GM12891 (cell line): ENCODE data around the gene PPP3R1.

Experiments used
- DNase-seq: peaks from one replicate; pipeline ENCODE4 v3.0.0; 2011; ENCODE audit warnings: low spot score; ENCODE audit not compliant: insufficient read length
- FAIRE-seq: peaks from 2 replicates; lab custom pipeline; 2011; peaks lifted over from hg19 to GRCh38; lab: Jason Lieb, UNC
- PAX5 ChIP-seq: IDR thresholded peaks from 2 replicates; pipeline ENCODE4 v1.6.1; 2011; ENCODE audit warnings: low read length, moderate library complexity, mild to moderate bottlenecking; ENCODE audit not compliant: insufficient read depth, severe bottlenecking
- POLR2A ChIP-seq: IDR thresholded peaks from 2 replicates; pipeline ENCODE4 v1.6.1; 2011; ENCODE audit warnings: low read depth, low read length, control low read depth
- POLR2AphosphoS5 ChIP-seq: IDR thresholded peaks from 2 replicates; pipeline ENCODE4 v1.6.1; 2011; ENCODE audit warnings: low read depth, low read length, control low read depth
- POU2F2 ChIP-seq: IDR thresholded peaks from 2 replicates; pipeline ENCODE4 v1.6.1; 2011; ENCODE audit warnings: low read depth, mild to moderate bottlenecking, control low read depth, low read length, moderate library complexity
- SPI1 ChIP-seq: IDR thresholded peaks from 2 replicates; pipeline ENCODE4 v1.6.1; 2011; ENCODE audit warnings: low read depth, low read length, control low read depth
- TAF1 ChIP-seq: IDR thresholded peaks from 2 replicates; pipeline ENCODE4 v1.6.1; 2011; ENCODE audit warnings: low read depth, low read length, control low read depth

The PPP3R1 gene

DNA sequence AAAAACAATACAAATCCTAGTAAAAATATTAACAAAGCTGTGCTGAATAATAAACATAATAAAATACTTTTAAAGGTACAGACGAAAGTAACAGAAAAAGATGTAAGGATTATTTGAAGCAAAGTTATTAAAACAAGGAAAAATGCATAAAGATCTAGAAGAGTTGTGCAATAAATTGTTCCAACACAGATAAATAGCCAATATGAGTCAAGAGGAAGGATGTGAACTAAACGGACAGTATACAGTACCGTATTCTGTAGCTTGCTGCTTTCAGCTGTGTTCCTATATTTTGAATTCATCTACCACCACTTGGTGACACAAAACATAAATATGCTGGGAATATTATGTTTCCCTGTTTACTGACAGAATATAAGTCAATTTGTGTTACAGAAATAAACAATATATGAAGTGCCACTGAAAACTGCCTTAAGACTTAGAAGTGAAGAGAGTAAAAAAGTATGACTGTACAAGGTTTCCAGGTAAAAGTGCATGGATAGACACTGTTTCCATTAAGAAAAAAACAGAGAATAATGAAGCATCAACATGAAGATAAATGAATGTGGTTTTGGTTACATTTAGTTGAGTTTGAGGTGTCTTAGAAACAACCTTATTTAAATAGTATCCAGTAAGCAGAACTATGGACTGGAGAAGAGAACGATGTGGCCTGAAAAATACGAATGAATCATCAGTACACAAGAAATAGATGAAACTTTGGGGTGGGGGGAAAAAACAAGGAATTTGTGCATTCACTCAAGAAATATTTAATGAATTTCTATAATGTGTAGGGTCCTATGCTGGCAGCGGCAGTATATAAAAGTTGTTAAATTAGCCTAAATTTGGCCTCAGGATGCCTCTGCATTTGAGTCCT is 13.1 kb downstream of the PPP3R1 start:
- TF ChIP-seq POLR2AphosphoS5 (no peak), POU2F2 (no peak)
- FAIRE-seq: peak; percentile 61
- no peak for DNase-seq

DNA sequence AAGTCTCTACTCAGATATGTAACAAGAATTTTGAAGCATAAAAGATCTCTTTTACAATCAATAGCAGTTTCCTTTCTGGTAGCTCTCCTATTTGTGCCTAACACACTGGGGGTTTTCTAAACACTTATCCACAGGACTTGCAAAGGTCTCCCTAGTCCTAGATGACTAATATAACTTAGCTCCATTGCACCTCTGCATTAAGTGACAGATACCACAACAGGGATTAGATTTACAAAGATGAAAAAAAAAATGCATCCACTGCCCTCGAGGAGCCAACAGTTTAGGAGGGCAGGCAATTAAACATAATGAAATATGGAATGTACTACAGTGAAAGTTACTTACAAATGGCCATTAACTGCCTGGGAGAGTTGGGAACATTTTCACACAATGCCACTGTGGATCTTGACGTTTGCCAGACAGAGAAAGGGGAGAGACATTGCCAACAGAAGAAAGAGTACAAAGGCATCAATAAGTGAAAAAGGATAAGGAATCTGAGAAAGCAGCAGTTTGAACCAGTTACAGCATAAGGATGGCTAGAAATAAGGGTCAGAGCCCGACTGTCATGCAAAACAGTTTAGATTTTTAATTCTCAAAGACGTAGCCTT is 14.3 kb downstream of the PPP3R1 start:
- FAIRE-seq: no peak

DNA sequence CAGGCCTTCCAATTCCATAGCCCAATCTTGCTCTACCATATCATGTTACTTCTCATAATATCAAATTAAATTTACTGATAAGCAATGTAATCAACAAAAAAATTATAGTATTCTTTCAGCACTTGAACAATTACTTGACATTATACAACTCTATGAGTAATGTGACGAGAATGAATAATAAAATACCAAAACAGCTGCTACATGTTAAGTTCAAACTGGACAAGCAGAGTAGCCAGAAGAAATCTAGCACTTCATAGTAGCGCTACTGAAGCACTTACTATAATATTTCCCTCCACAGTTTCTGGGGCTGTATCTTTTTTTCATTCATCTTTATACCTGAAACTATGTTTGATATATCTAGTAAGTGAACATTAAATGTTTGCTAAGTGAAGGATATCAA is 14.9 kb downstream of the PPP3R1 start:
- TF ChIP-seq POU2F2: no peak
- TF ChIP-seq SPI1: no peak
- no peak for TF ChIP-seq POLR2AphosphoS5
- TF ChIP-seq TAF1: no peak
- no peak for TF ChIP-seq POLR2A
- no peak for TF ChIP-seq PAX5
- no peak for DNase-seq
- no peak for FAIRE-seq

More for the DNA sequence above, 14.3 kb downstream of the PPP3R1 start:
- no peak for TF ChIP-seq TAF1
- no peak for TF ChIP-seq PAX5
- TF ChIP-seq POU2F2: no peak
- TF ChIP-seq POLR2AphosphoS5: no peak
- no peak for TF ChIP-seq SPI1
- TF ChIP-seq POLR2A: no peak
- no peak for DNase-seq

DNA sequence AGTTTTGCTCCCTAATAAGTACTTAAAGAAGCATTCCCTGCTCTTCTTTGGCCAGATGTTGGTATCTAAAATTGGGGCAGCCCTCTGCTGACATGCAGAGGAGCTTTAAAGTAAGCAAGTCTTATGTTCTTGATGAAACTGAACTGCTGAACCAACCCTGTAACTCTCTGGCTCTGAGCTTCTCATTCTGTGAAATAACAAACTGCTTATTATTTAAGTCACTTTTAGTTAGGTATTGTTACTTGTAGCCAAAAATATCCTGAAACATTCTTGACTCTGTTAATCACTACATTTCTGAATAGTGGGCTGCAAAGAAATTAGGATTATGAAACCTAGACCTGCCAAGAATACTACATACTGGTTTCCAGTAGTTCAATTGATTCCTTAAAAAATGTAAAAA is 15.5 kb downstream of the PPP3R1 start:
- TF ChIP-seq SPI1 (no peak), POLR2AphosphoS5 (no peak), TAF1 (no peak), POU2F2 (no peak), POLR2A (no peak), PAX5 (no peak)
- FAIRE-seq (no peak), DNase-seq (no peak)

DNA sequence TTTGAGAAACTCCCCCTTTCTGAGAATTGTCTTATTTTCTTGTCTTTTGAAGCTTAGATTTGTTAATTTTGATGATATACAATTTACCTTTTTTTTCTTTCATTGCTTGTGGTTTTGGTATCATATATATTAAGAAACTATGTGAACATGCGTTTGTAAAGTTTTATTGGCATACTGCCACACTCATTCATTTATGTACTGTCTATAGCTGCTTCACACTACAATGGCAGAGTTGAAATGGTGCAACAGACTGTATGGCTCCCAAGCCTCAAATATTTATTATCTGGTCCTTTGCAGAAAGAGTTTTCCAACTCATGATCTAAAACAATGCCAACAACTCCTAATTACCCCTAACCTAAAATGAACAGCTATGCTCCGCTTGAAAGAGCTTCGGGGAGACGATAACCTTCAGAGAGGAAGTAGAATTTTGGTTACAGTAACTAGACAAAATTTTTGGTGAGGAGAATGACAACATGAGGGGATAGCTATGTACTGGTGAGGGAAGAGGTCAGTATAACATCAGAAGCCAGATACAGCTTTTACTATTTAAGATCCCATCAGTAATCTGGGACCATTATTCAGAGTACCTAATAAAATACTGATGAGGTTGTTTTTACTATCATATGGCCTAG is 16.1 kb downstream of the PPP3R1 start:
- TF ChIP-seq SPI1 (peak; percentile 55), POU2F2 (no peak)
- DNase-seq (no peak), FAIRE-seq (no peak)

DNA sequence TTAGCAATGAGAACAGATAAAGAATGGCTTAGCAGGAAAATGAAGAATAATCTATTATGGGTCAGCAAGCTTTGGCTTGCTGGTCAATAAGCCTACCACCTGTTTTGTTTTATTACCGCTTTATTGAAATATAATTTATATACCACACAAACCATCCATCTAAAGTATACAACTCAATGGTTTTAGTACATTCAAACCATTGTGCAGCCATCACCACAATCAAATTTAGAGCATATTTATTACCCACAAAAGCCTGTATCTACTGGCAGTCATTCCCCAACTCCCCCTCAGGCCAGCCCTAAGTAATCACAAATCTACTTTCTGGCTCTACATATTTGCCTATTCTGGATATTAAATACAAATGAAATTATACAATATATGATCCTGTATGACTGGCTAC is 17.2 kb downstream of the PPP3R1 start:
- TF ChIP-seq TAF1 (no peak), POU2F2 (no peak), PAX5 (no peak), SPI1 (no peak), POLR2AphosphoS5 (no peak), POLR2A (no peak)
- FAIRE-seq (no peak), DNase-seq (no peak)

DNA sequence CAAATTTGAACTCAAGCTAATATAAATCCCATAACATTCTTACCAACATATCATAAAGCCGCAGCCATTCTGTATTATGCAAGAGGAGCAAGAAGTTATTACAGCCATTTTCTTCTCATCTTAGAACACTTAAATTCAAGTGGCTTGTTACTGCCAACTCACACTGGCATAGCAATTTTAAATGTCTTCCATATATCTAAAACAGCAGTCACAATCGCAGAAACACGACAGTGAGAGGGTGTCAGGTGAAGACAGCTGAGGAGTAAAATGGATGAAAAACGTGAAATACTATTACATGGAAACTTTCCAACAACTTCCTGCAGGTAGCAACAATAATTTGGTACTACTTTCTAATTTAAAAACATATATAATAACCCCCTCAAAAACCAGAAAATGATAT is 17.9 kb downstream of the PPP3R1 start:
- DNase-seq: no peak
- TF ChIP-seq PAX5 (no peak), POLR2AphosphoS5 (no peak), POU2F2 (no peak), TAF1 (no peak), POLR2A (no peak), SPI1 (no peak)
- no peak for FAIRE-seq

DNA sequence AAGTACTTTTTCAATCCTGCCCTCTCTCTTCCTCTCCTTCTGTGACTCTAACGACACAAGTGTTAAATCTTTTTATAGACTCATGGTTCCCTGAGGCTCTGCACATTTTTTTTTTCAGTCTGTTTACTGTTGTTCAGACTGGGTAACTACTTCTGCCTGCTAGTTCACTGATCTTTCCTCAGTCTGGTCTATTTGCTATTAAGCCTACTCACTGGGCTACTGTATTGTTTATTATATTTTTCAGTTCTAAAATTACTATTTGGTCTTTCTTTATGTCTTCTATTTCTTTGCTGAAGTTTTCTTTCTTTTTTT is 21.3 kb downstream of the PPP3R1 start:
- FAIRE-seq (no peak), DNase-seq (no peak)
- no peak for TF ChIP-seq POLR2A
- TF ChIP-seq TAF1: no peak
- TF ChIP-seq POU2F2: no peak
- no peak for TF ChIP-seq SPI1
- no peak for TF ChIP-seq PAX5
- TF ChIP-seq POLR2AphosphoS5: no peak

DNA sequence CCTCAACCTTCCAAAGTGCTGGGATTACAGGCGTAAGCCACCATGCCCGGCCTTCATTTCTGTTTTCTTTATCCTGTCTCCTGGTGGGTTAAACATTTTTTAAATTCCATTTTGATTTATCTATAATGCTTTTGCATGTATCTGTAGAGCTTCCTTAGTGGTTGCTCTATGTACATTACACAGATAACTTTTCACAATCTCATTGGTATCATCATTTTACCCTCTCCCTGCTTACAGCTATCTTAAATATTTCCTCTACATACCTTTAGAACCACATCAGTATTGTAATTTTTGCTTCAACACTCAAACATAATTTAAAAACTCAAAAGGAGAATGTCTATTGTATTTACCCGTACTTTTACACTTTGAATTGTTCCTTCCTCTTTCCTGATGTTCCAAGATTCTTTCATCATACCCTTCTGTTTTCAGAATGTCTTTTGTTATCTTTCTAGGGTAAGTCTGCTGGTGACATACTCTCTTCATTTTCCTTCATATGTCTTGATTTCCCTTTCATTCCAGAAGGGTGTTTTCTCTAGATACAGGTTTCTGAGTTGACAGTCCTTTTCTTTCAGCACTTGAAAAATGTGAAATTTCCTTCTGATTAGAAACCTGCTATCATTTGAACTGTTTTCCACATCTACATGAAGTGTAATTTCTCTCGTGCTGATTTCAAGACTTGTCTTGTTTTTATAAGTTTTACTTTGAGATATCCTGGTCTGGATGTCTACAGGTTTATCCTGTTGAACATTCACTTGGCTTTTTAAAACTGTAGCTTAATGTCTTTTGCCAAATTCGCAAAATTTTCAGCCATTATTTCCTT is 21.9 kb downstream of the PPP3R1 start:
- FAIRE-seq (no peak), DNase-seq (no peak)
- TF ChIP-seq POLR2A (no peak), POU2F2 (no peak), TAF1 (no peak), POLR2AphosphoS5 (no peak), SPI1 (no peak), PAX5 (no peak)
